ENCODE data around the gene TTC12. TPM values are rescaled to one million over a fixed set of nuclear protein-coding genes. Genes with fewer than 3 reads are reported as not detected.

Gene TTC12
- total RNA-seq, 1 experiment from 2014 or later = 7.6 TPM

- TF ChIP-seq AR (CRISPR knock-in tag; IDR thresholded peaks at IDR 0.05) (no peak), GABPB1 (CRISPR knock-in tag; IDR thresholded peaks at IDR 0.05) (no peak), GRHL2 (CRISPR knock-in tag; IDR thresholded peaks at IDR 0.05; ENCODE audit: insufficient replicate concordance, severe bottlenecking) (no peak), ETV6 (CRISPR knock-in tag; IDR thresholded peaks at IDR 0.05) (peak; percentile 82; the same call in 1 of the 2 replicates), JAZF1 (CRISPR knock-in tag; IDR thresholded peaks at IDR 0.05) (no peak), GTF2I (CRISPR knock-in tag; conservative IDR thresholded peaks at IDR 0.05) (no peak), JUN (CRISPR knock-in tag; IDR thresholded peaks at IDR 0.05) (peak; percentile 66; the same call in 1 of the 2 replicates), KAT7 (CRISPR knock-in tag; IDR thresholded peaks at IDR 0.05; ENCODE audit: borderline replicate concordance) (0 out of 2 replicates have a peak, but pooled peaks have one; percentile 65), SOX15 (CRISPR knock-in tag; IDR thresholded peaks at IDR 0.05) (no peak), ZNF281 (CRISPR knock-in tag; IDR thresholded peaks at IDR 0.05) (peak; percentile 77; the same call in 1 of the 2 replicates), CREM (CRISPR knock-in tag; IDR thresholded peaks at IDR 0.05) (peak; percentile 68; the same call in 1 of the 2 replicates), SMAD3 (CRISPR knock-in tag; IDR thresholded peaks at IDR 0.05; ENCODE audit: borderline replicate concordance) (no peak), ZNF121 (CRISPR knock-in tag; IDR thresholded peaks at IDR 0.05) (no peak; the same call in 1 of the 2 replicates), TCF7 (CRISPR knock-in tag; IDR thresholded peaks at IDR 0.05; ENCODE audit: low read depth) (peak; percentile 89), NFE2L1 (CRISPR knock-in tag; IDR thresholded peaks at IDR 0.05) (peak; percentile 89), RELA (CRISPR knock-in tag; IDR thresholded peaks at IDR 0.05; ENCODE audit: borderline replicate concordance) (peak; percentile 92; the same call in 1 of the 2 replicates)
- TF ChIP-seq, protein P1, sequence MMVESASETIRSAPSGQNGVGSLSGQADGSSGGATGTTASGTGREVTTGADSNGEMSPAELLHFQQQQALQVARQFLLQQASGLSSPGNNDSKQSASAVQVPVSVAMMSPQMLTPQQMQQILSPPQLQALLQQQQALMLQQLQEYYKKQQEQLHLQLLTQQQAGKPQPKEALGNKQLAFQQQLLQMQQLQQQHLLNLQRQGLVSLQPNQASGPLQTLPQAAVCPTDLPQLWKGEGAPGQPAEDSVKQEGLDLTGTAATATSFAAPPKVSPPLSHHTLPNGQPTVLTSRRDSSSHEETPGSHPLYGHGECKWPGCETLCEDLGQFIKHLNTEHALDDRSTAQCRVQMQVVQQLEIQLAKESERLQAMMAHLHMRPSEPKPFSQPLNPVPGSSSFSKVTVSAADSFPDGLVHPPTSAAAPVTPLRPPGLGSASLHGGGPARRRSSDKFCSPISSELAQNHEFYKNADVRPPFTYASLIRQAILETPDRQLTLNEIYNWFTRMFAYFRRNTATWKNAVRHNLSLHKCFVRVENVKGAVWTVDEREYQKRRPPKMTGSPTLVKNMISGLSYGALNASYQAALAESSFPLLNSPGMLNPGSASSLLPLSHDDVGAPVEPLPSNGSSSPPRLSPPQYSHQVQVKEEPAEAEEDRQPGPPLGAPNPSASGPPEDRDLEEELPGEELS (CRISPR knock-in tag; IDR thresholded peaks at IDR 0.05) = peak; percentile 90
- TF ChIP-seq, protein P2, sequence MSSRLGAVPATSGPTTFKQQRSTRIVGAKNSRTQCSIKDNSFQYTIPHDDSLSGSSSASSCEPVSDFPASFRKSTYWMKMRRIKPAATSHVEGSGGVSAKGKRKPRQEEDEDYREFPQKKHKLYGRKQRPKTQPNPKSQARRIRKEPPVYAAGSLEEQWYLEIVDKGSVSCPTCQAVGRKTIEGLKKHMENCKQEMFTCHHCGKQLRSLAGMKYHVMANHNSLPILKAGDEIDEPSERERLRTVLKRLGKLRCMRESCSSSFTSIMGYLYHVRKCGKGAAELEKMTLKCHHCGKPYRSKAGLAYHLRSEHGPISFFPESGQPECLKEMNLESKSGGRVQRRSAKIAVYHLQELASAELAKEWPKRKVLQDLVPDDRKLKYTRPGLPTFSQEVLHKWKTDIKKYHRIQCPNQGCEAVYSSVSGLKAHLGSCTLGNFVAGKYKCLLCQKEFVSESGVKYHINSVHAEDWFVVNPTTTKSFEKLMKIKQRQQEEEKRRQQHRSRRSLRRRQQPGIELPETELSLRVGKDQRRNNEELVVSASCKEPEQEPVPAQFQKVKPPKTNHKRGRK (CRISPR knock-in tag; IDR thresholded peaks at IDR 0.05; ENCODE audit: borderline replicate concordance) = no peak
- TF ChIP-seq, protein P3, sequence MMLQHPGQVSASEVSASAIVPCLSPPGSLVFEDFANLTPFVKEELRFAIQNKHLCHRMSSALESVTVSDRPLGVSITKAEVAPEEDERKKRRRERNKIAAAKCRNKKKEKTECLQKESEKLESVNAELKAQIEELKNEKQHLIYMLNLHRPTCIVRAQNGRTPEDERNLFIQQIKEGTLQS (CRISPR knock-in tag; conservative IDR thresholded peaks at IDR 0.05) = no peak
- TF ChIP-seq, protein P4, sequence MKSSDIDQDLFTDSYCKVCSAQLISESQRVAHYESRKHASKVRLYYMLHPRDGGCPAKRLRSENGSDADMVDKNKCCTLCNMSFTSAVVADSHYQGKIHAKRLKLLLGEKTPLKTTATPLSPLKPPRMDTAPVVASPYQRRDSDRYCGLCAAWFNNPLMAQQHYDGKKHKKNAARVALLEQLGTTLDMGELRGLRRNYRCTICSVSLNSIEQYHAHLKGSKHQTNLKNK (CRISPR knock-in tag; IDR thresholded peaks at IDR 0.05) = no peak
- TF ChIP-seq, protein P5, sequence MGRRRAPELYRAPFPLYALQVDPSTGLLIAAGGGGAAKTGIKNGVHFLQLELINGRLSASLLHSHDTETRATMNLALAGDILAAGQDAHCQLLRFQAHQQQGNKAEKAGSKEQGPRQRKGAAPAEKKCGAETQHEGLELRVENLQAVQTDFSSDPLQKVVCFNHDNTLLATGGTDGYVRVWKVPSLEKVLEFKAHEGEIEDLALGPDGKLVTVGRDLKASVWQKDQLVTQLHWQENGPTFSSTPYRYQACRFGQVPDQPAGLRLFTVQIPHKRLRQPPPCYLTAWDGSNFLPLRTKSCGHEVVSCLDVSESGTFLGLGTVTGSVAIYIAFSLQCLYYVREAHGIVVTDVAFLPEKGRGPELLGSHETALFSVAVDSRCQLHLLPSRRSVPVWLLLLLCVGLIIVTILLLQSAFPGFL (CRISPR knock-in tag; IDR thresholded peaks at IDR 0.05; ENCODE audit: borderline replicate concordance) = no peak
Observed at GRCh38 chr11:113387605-113388211, 73.3 kb downstream of the TTC12 start, which contains the start of gene ANKK1 (continued).
